ENCODE results near the gene MST1. TPM values are rescaled to one million over a fixed set of nuclear protein-coding genes. Genes with fewer than 3 reads are reported as not detected.

MST1 gene
- 45.5 TPM for total RNA-seq

- DNase-seq (ENCODE audit: low spot score): peak; percentile 92
These were observed at the start of gene MST1, which contains the start of gene RNF123 for GRCh38 chr3:49689046-49689907. MST1 (minus strand) TSS chr3:49689474; CDS start chr3:49688691, 783 bp downstream. RNF123 (plus strand) TSS chr3:49689557; CDS start chr3:49691166, 1,609 bp downstream.

GRCh38 chr3:49738067-49738713 lies 48.9 kb upstream of the MST1 start:
- DNase-seq (ENCODE audit: low spot score): no peak

- no peak for DNase-seq (ENCODE audit: low spot score)
These were observed 45.5 kb upstream of the MST1 start for GRCh38 chr3:49734752-49735151.

- no peak for DNase-seq (ENCODE audit: low spot score)
These were observed 44.3 kb upstream of the MST1 start for GRCh38 chr3:49733551-49733950.

GRCh38 chr3:49732597-49732996 lies 43.3 kb upstream of the MST1 start:
- DNase-seq (ENCODE audit: low spot score): no peak

GRCh38 chr3:49729966-49730609 lies 40.8 kb upstream of the MST1 start:
- DNase-seq (ENCODE audit: low spot score): no peak

GRCh38 chr3:49727924-49728361 lies 38.7 kb upstream of the MST1 start:
- no peak for DNase-seq (ENCODE audit: low spot score)

GRCh38 chr3:49727154-49727923 lies 38.1 kb upstream of the MST1 start:
- DNase-seq (ENCODE audit: low spot score): no peak

GRCh38 chr3:49725906-49726681 lies 36.8 kb upstream of the MST1 start:
- DNase-seq (ENCODE audit: low spot score): peak; percentile 46

GRCh38 chr3:49724586-49724985 lies 35.3 kb upstream of the MST1 start:
- DNase-seq (ENCODE audit: low spot score): no peak

GRCh38 chr3:49723628-49724551 lies 34.6 kb upstream of the MST1 start, which contains the start of gene GMPPB:
GMPPB (minus strand) TSS chr3:49723951; CDS start chr3:49723726, 225 bp downstream.
- peak; percentile 97 for DNase-seq (ENCODE audit: low spot score)

- DNase-seq (ENCODE audit: low spot score): peak; percentile 68
These were observed 34.0 kb upstream of the MST1 start for GRCh38 chr3:49723296-49723627.

GRCh38 chr3:49722896-49723295 lies 33.6 kb upstream of the MST1 start:
- no peak for DNase-seq (ENCODE audit: low spot score)

- no peak for DNase-seq (ENCODE audit: low spot score)
These were observed 32.9 kb upstream of the MST1 start for GRCh38 chr3:49721896-49722781.

- no peak for DNase-seq (ENCODE audit: low spot score)
These were observed 32.3 kb upstream of the MST1 start for GRCh38 chr3:49721596-49721895.

- DNase-seq (ENCODE audit: low spot score): no peak
These were observed 31.8 kb upstream of the MST1 start for GRCh38 chr3:49720855-49721595.

- peak; percentile 96 for DNase-seq (ENCODE audit: low spot score)
These were observed 30.1 kb upstream of the MST1 start, which contains the start of gene AMIGO3 for GRCh38 chr3:49719214-49719884. AMIGO3 (minus strand) TSS chr3:49719684; CDS start chr3:49719465, 219 bp downstream.

- DNase-seq (ENCODE audit: low spot score): no peak
These were observed 29.6 kb upstream of the MST1 start for GRCh38 chr3:49718858-49719213.
